Panc1 (cell line): ENCODE measurements around the gene PPP2R2B.

ENCODE experiments used
- POLR2AphosphoS5 ChIP-seq: IDR thresholded peaks from 2 replicates; pipeline ENCODE4 v1.6.1; 2012; ENCODE audit warnings: mild to moderate bottlenecking, low read depth, low read length, moderate library complexity
- TCF7L2 ChIP-seq: IDR thresholded peaks from 2 replicates; pipeline ENCODE4 v1.6.1; 2011; ENCODE audit warnings: mild to moderate bottlenecking, low read depth, low read length, inconsistent platforms
- TF ChIP-seq, protein P1 (sequence below): fragments of 450-650 bp; IDR thresholded peaks from 2 replicates; pipeline ENCODE4 v1.5.1; 2017; ENCODE audit warnings: mild to moderate bottlenecking

- TF ChIP-seq, protein P1, sequence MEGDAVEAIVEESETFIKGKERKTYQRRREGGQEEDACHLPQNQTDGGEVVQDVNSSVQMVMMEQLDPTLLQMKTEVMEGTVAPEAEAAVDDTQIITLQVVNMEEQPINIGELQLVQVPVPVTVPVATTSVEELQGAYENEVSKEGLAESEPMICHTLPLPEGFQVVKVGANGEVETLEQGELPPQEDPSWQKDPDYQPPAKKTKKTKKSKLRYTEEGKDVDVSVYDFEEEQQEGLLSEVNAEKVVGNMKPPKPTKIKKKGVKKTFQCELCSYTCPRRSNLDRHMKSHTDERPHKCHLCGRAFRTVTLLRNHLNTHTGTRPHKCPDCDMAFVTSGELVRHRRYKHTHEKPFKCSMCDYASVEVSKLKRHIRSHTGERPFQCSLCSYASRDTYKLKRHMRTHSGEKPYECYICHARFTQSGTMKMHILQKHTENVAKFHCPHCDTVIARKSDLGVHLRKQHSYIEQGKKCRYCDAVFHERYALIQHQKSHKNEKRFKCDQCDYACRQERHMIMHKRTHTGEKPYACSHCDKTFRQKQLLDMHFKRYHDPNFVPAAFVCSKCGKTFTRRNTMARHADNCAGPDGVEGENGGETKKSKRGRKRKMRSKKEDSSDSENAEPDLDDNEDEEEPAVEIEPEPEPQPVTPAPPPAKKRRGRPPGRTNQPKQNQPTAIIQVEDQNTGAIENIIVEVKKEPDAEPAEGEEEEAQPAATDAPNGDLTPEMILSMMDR: no peak
- TF ChIP-seq POLR2AphosphoS5 (no peak), TCF7L2 (no peak)
These were observed 298.3 kb downstream of the PPP2R2B start for GRCh38 chr5:146580237-146580636.
